ENCODE results near the gene LDLRAD4.

DNA sequence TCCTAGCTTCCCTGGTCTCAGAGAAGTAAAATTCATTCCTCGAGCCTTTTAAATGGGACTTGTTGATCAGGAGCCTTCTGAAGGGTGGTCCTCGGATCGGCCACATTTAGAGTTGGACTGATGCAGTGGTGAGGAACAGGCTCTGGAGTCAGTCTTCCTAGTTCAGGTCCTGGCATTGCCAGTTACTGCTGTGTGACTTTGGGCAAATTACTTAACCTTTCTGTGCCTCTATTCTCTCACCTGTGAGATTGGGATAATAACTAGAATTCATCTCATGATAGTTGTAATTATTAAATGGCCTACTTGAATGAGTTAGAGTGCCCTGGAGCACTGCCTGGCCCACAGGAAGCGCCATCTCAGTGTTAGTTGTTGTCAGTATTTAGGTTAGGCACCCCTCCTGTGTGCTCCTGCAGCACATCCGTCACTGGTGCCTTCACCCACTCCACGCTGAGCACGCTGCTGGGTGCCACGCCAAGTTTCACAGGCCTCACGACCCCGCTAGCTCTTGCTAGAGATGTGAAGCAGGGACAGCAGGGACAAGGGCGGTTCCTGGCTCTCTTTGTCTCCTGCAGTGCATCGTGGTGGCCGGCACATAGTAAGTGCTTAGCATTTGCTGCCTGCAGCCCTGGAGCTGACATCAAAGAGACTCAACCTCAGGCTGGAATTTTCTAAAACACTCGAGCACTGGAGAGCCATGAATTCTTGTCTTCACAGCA is 384.9 kb downstream of the LDLRAD4 start:
- TF ChIP-seq, protein P1, sequence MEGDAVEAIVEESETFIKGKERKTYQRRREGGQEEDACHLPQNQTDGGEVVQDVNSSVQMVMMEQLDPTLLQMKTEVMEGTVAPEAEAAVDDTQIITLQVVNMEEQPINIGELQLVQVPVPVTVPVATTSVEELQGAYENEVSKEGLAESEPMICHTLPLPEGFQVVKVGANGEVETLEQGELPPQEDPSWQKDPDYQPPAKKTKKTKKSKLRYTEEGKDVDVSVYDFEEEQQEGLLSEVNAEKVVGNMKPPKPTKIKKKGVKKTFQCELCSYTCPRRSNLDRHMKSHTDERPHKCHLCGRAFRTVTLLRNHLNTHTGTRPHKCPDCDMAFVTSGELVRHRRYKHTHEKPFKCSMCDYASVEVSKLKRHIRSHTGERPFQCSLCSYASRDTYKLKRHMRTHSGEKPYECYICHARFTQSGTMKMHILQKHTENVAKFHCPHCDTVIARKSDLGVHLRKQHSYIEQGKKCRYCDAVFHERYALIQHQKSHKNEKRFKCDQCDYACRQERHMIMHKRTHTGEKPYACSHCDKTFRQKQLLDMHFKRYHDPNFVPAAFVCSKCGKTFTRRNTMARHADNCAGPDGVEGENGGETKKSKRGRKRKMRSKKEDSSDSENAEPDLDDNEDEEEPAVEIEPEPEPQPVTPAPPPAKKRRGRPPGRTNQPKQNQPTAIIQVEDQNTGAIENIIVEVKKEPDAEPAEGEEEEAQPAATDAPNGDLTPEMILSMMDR (IDR thresholded peaks at IDR 0.05) = no peak
- TF ChIP-seq POLR2A (IDR thresholded peaks at IDR 0.05) (no peak), POLR2AphosphoS5 (IDR thresholded peaks at IDR 0.05) (no peak), EP300 (IDR thresholded peaks at IDR 0.05) (no peak)

Measured in stomach (tissue), 4 donors.